ENCODE results near the gene C11orf52. TPM values are rescaled to one million over a fixed set of nuclear protein-coding genes. Genes with fewer than 3 reads are reported as not detected.

The C11orf52 gene
- total RNA-seq, 3 donors from 2014 or later, result 3.2 to 12.8 (median 7.7) TPM

DNA sequence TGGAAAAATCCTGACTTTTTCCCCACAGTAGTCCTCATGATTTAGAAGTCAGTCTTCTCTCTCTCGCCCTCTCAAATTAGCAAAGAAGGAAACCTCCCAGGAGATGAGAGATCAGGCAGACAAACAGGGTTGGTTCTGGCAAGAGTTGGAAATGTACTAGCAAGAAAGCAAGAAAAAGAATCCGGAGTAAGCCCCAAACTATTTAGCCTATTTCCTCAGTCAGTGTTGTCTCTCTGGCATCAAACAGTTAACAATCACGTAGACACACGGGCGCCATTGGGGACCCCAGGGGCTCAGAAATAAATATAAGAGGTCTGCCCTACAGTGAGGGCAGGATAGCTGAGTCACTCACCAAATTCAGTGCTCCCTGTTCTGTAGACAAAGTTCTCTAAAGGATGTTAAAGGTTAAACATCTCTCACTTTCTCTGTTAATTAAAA is 4.7 kb downstream of the C11orf52 start:
- intact Hi-C loops (cut with DNase I, micrococcal nuclease), result no loop called here
- H3K4me1 ChIP-seq (ENCODE audit: low read depth), result peaks cover 19% of the 10 kb centered on the region
- no peak for ATAC-seq
- TF ChIP-seq, protein P1, sequence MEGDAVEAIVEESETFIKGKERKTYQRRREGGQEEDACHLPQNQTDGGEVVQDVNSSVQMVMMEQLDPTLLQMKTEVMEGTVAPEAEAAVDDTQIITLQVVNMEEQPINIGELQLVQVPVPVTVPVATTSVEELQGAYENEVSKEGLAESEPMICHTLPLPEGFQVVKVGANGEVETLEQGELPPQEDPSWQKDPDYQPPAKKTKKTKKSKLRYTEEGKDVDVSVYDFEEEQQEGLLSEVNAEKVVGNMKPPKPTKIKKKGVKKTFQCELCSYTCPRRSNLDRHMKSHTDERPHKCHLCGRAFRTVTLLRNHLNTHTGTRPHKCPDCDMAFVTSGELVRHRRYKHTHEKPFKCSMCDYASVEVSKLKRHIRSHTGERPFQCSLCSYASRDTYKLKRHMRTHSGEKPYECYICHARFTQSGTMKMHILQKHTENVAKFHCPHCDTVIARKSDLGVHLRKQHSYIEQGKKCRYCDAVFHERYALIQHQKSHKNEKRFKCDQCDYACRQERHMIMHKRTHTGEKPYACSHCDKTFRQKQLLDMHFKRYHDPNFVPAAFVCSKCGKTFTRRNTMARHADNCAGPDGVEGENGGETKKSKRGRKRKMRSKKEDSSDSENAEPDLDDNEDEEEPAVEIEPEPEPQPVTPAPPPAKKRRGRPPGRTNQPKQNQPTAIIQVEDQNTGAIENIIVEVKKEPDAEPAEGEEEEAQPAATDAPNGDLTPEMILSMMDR (IDR thresholded peaks at IDR 0.05), result no peak
- DNase-seq, result no peak
- H3K36me3 ChIP-seq (ENCODE audit: low read depth), result no peaks in the 10 kb centered on the region
- H3K9me3 ChIP-seq, result no peaks in the 10 kb centered on the region
- H3K4me3 ChIP-seq, result no peak overlapping the region

DNA sequence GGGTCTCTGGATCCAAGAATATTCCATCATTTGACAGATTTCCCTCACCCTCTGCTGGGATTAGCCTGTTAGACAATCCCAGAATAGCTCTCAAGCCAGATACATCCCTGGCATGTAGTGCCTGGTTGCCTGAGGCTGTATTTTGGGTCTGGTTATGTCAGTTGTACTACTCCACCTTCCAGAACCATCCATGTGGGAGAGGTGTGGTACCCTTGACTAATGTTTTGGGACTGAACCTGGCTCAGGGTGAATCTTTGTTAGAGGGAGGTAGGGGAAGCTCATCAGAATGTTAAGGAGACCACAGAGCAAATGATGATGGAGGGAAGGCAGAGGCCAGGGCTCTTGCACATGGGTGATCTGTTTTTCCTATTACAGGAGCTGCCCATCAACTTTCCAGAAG is 5.2 kb downstream of the C11orf52 start:
- DNase-seq (no peak), ATAC-seq (no peak)
- TF ChIP-seq, protein P1 (IDR thresholded peaks at IDR 0.05), result no peak
- intact Hi-C loops (cut with DNase I, micrococcal nuclease), result no loop called here
- no peaks in the 10 kb centered on the region for H3K36me3 ChIP-seq (ENCODE audit: low read depth)
- peaks cover 18% of the 10 kb centered on the region for H3K4me1 ChIP-seq (ENCODE audit: low read depth)
- no peaks in the 10 kb centered on the region for H3K9me3 ChIP-seq
- no peak overlapping the region for H3K4me3 ChIP-seq

DNA sequence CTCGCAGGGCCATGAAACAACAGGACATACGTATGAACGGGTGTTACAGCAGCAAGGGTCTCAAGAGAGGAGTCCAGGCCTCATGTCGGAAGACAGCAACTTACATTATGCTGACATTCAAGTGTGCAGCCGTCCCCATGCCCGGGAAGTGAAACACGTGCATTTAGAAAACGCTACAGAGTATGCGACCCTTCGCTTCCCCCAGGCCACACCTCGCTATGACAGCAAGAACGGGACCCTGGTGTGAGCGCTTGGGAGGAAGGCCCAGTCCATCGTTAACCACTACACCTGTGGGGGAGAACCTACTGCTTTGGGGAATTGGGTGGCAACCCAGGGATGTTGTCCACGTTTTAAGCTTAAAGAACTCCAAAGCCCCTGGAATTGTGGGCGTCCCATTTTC is 7.2 kb downstream of the C11orf52 start:
- intact Hi-C loops (cut with DNase I, micrococcal nuclease), result no loop called here
- TF ChIP-seq, protein P1 (IDR thresholded peaks at IDR 0.05), result no peak
- H3K9me3 ChIP-seq, result no peaks in the 10 kb centered on the region
- no peak for ATAC-seq
- peak in 1 of 3 donors; percentile 58 for DNase-seq
- H3K36me3 ChIP-seq (ENCODE audit: low read depth), result no peaks in the 10 kb centered on the region
- H3K4me1 ChIP-seq (ENCODE audit: low read depth), result peaks cover 16% of the 10 kb centered on the region
- no peak overlapping the region for H3K4me3 ChIP-seq

DNA sequence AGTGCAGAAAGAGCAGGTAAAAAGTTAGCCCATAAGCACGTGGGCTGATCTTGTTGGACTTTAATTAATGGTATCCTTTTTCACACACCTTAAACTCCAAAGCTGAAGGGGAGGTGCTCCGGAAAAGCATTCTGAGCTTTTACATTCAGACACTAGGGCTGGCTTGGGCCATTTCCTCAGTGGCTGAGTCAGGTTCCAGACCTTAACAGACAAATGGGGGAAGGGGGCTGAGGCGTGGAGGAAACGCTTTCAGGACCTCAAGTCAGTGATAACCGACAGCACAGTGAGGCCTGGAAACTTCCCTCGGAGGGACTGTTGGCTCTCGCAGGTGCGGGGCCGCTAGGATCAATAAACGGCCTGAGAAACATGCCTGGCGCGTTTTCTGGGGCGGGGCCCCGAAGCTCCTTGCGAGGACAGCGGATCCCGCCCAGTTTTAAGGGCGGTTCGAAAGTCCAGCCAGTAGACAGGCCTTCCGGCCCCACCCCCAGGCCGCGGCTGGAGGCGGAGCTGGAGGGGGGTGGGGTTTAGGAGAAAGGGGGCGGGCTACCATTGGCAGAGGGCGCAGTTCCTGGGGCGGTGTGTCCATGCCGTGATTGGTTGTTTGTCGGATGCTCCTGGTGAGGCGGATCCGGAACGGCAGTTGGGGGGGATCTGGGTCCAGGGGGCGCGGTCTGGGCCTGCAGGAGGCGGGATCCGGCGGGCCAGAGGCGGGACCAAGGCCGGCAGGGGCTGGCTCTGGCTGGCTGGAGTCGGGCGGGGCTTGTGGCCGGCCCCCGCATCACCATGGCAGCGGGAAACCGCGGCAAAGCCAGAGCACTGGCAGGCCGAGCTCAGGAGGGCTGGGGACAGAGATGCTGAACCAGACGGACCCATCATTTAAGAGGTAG is 8.0 kb downstream of the C11orf52 start:
- peak; percentile 96 for ATAC-seq
- no peaks in the 10 kb centered on the region for H3K36me3 ChIP-seq (ENCODE audit: low read depth)
- peaks cover 16% of the 10 kb centered on the region for H3K4me1 ChIP-seq (ENCODE audit: low read depth)
- H3K4me3 ChIP-seq, result no peak overlapping the region
- intact Hi-C loops (cut with DNase I, micrococcal nuclease), result no loop called here
- TF ChIP-seq, protein P1 (IDR thresholded peaks at IDR 0.05), result no peak
- no peaks in the 10 kb centered on the region for H3K9me3 ChIP-seq
- peak; percentile 97 to 99 (median 99) for DNase-seq

DNA sequence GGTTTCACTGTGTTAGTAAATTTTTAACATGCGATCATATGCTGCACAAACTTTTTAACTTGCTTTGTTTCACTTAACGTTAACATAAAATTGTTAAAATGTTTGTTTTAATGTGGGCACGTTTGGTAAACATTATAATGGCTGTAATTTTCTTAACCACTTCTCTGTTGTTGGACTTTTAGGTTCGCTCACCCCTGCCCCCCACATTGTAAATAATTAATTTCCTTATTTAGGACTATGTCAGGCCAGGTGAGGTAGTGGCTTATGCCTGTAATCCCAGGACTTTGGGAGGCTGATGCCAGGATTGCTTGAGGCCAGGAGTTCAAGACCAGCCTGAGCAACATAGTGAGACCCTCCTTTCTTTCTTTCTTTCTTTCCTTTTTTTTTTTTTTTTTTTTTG is 11.8 kb downstream of the C11orf52 start:
- ATAC-seq (no peak), DNase-seq (no peak)
- H3K9me3 ChIP-seq, result no peaks in the 10 kb centered on the region
- H3K4me1 ChIP-seq (ENCODE audit: low read depth), result peaks cover 12% of the 10 kb centered on the region
- intact Hi-C loops (cut with DNase I, micrococcal nuclease), result loop anchor here in 1 of 2 donors (10.0 kb wide), 1 partner anchor 54 kb away; no protein-coding TSS in a partner anchor
- H3K36me3 ChIP-seq (ENCODE audit: low read depth), result no peaks in the 10 kb centered on the region
- TF ChIP-seq, protein P1 (IDR thresholded peaks at IDR 0.05), result no peak
- H3K4me3 ChIP-seq, result no peak overlapping the region

Measured in mucosa of descending colon (tissue), 3 donors.